ENCODE results near the gene NANP. TPM values are rescaled to one million over a fixed set of nuclear protein-coding genes. Genes with fewer than 3 reads are reported as not detected.

NANP gene
- total and polyA plus RNA-seq, 10 of the 15 experiments (the other 5 are each of a cell fraction or from before 2014, with no cell fraction given), result 4.2 to 6.7 (median 4.9) TPM

DNA sequence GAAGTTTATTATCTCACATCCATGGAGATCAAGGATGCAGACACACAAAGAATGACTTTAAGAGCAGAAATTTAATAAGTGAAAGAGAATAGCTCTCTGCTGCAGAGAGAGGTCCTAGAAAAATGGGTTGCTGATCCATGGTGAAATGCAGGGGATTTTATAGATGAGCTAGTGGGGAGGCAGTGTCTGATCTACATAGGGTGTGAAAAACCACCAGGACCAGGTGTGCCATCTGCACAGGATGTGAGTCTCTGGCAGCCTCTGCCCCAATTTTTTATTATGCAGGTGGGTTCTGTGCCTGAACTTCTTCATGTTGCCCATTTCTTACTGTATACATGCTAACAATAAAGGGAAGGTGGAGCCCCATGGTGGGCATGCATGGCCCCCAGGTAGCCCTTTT, 19.9 kb upstream of the NANP start (continued):
- no peak for TF ChIP-seq NKRF (conservative IDR thresholded peaks at IDR 0.05)

GRCh38 chr20:25637247-25637646, 13.4 kb upstream of the NANP start:
- FAIRE-seq (no peak), DNase-seq (ENCODE audit: low read depth, low spot score) (no peak), ATAC-seq (no peak)
- Histone ChIP-seq H3K9me3 (replicated peaks; ENCODE audit: control insufficient read depth, insufficient read depth, low read length) (peaks cover 2% of the 10 kb centered on the region; the same call in 1 of the 3 replicates), H4K20me1 (ENCODE audit: control insufficient read depth, insufficient read depth) (no peaks in the 10 kb centered on the region), H3K4me2 (ENCODE audit: control insufficient read depth, insufficient read depth) (no peak overlapping the region), H3K4me1 (ENCODE audit: control insufficient read depth, insufficient read depth, low read length) (peaks cover 10% of the 10 kb centered on the region), H3K4me3 (no peak overlapping the region), H3K27ac (ENCODE audit: control insufficient read depth, insufficient read depth) (no peak overlapping the region), H3K27me3 (replicated peaks in 1 of 2; ENCODE audit: control insufficient read depth in 2 of 2, insufficient read depth in 2 of 2, low read length in 1 of 2) (no peaks in the 10 kb centered on the region), H3K9ac (ENCODE audit: control insufficient read depth, insufficient read depth, low read length) (no peak overlapping the region), H2AFZ (ENCODE audit: control insufficient read depth, low read depth, low read length) (no peak overlapping the region), H3K36me3 (ENCODE audit: control insufficient read depth in 2 of 2, insufficient read depth in 2 of 2, low read length in 1 of 2) (no peaks in the 10 kb centered on the region), H3K79me2 (ENCODE audit: control insufficient read depth, insufficient read depth, low read length) (no peaks in the 10 kb centered on the region)
- in situ Hi-C loops (cut with MboI), result no loop called here
- WGBS (ENCODE audit: insufficient coverage, insufficient replicate concordance, low lambda C conversion rate, missing lambda C conversion rate), result 93% methylated on average over 2 of the region's 2 CpGs
- POLR2A ChIA-PET, result no interaction called here
- CTCF ChIA-PET, result no interaction called here
- SMC1A ChIA-PET (ENCODE audit: uncharacterized antibody, unreplicated experiment), result no interaction called here
- RAD21 ChIA-PET (ENCODE audit: unreplicated experiment), result no interaction called here
- no TSS peak for BruUV-seq (replicated peaks)
- TF ChIP-seq, protein P1, sequence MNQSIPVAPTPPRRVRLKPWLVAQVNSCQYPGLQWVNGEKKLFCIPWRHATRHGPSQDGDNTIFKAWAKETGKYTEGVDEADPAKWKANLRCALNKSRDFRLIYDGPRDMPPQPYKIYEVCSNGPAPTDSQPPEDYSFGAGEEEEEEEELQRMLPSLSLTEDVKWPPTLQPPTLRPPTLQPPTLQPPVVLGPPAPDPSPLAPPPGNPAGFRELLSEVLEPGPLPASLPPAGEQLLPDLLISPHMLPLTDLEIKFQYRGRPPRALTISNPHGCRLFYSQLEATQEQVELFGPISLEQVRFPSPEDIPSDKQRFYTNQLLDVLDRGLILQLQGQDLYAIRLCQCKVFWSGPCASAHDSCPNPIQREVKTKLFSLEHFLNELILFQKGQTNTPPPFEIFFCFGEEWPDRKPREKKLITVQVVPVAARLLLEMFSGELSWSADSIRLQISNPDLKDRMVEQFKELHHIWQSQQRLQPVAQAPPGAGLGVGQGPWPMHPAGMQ (IDR thresholded peaks at IDR 0.05; ENCODE audit: borderline replicate concordance), result no peak
- TF ChIP-seq TARDBP (IDR thresholded peaks at IDR 0.05; ENCODE audit: borderline replicate concordance), result no peak
- no peak for TF ChIP-seq ZSCAN29 (IDR thresholded peaks at IDR 0.05)
- TF ChIP-seq EP300 (IDR thresholded peaks at IDR 0.05; ENCODE audit: borderline replicate concordance in 1 of 2, control insufficient read depth in 1 of 2, low read depth in 2 of 2, low read length in 2 of 2), result no peak
- no peak for TF ChIP-seq ZNF24 (IDR thresholded peaks at IDR 0.05)
- intact Hi-C loops (cut with micrococcal nuclease; ENCODE audit: unreplicated experiment), result no loop called here

Data from GM12878 (cell line).